ES-I3 (cell line): ENCODE measurements around the gene TBX21.

ENCODE experiments used
- H3K36me3 ChIP-seq: 2 replicates; pipeline ENCODE4 v1.6.1; 2013; ENCODE audit warnings: mild to moderate bottlenecking, low read length, control low read depth, moderate library complexity; ENCODE audit not compliant: insufficient read depth
- H3K4me1 ChIP-seq: 2 replicates; pipeline ENCODE4 v1.6.1; 2013; ENCODE audit warnings: mild to moderate bottlenecking, control low read depth, low read length; ENCODE audit not compliant: insufficient read depth
- H3K9ac ChIP-seq: 2 replicates; pipeline ENCODE4 v1.6.1; 2013; ENCODE audit warnings: low read depth, mild to moderate bottlenecking, low read length, moderate library complexity
- H3K9me3 ChIP-seq: 2 replicates; pipeline ENCODE4 v1.6.1; 2013; ENCODE audit warnings: mild to moderate bottlenecking, low read length, moderate library complexity; ENCODE audit not compliant: control insufficient read depth, insufficient read depth

The TBX21 gene

DNA sequence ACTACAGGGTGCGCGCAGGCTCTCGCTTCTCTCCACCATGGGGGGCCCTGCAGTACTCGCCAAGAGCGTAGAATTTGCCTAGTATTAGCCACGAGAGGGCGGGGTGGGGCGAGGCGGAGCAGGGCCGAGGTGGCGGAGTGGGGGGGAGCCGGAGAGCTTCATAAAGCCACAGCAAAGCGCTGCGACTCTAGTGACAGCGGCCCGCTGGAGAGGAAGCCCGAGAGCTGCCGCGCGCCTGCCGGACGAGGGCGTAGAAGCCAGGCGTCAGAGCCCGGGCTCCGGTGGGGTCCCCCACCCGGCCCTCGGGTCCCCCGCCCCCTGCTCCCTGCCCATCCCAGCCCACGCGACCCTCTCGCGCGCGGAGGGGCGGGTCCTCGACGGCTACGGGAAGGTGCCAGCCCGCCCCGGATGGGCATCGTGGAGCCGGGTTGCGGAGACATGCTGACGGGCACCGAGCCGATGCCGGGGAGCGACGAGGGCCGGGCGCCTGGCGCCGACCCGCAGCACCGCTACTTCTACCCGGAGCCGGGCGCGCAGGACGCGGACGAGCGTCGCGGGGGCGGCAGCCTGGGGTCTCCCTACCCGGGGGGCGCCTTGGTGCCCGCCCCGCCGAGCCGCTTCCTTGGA is at the start of gene TBX21:
TBX21 (plus strand) TSS at position 190 of the 627 bp plus-strand sequence; CDS start at position 409, 219 bp downstream.
- no peaks in the 10 kb centered on the region for H3K9me3 ChIP-seq
- H3K36me3 ChIP-seq: no peaks in the 10 kb centered on the region
- peak within 1 kb of the TSS; percentile 47 for H3K9ac ChIP-seq
- H3K4me1 ChIP-seq: no peaks in the 10 kb centered on the region

DNA sequence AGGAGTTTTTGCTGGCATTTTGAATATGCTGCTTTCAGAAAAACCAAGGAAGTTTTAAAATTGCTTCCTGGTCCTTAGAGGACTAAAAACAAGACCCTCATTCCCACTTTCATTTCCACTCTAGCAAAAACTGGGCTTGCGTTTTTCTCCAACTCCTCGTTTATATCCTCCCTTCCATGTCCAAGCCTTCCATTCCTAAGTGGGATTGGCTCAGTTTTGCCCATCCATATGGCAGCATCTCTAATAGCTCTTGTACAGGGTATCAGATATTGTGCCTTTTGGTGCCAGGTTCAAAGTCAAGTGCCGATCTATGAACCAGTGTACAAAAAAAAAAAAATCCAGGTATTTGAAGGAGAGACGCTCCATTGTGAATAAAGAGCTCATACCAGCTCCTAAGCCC is 49.0 kb upstream of the TBX21 start:
- Histone ChIP-seq H3K9ac (no peak overlapping the region), H3K9me3 (no peaks in the 10 kb centered on the region), H3K36me3 (peaks cover 38% of the 10 kb centered on the region), H3K4me1 (peaks cover 13% of the 10 kb centered on the region)

DNA sequence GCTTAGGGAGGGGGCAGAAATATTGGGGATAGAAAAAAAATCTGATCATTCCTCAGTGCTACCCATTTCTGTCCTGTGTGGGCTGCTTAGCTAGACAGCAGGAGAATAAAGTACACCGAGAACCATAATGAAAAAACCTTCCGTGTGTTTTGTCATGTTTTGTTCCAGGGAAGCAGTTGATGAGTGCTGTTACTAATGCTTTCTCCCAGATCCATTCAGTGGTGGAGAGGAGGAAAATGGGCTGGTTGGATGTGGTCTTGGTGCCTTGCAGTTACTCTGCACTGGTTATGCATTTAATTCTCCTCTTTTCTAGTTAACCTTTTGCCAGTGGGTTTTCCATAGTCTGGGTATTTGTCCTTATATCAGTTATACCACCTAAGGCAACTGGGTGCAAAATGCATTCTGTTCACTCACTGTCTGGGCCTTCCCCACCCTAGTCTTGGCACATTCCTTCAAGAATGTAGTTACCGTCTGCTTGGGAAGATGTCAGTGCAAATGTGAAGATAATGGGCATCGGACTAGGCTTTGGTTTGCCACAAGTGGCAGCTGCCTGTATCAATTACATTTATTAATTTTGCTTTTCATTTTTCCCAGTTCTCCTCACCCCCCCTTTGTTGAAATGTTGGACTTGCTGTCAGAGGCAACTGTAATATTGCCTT is 48.4 kb upstream of the TBX21 start:
- Histone ChIP-seq H3K4me1 (peaks cover 13% of the 10 kb centered on the region), H3K9ac (no peak overlapping the region), H3K9me3 (no peaks in the 10 kb centered on the region), H3K36me3 (peaks cover 32% of the 10 kb centered on the region)

DNA sequence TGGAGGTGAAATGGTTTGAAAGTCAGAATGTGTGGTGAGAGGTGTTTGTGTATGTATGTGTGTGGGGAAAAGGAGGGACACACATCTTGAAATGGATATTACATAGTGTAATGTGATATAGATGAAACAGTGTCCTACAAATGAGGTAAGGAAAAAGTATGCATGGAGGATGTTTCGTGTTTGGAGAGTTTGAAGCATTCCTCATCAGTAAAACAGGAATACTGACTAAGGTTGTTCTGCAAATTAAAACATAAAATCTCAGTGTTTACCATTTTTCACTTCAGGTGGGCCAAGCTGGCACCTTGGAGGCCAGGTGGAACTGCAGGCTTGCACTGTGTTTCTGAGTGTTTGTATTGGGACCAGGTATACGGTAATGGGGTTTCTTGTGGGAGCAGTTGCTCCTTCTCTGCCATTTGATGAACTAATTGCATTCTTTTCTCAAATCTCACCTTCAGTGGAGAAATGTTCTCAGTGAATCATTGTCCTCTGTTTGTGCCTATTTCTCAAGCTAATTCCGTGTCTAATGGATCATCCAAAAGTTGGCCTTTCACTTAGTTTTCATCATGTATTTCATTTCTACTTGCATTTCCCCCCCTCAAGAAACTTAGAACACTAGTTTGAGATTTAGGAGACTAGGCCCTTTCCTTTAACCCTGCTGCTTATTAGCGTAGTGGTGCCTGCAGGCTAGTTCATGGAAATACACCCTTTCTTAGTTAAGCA is 47.3 kb upstream of the TBX21 start:
- Histone ChIP-seq H3K9me3 (no peaks in the 10 kb centered on the region), H3K36me3 (peaks cover 22% of the 10 kb centered on the region), H3K4me1 (peaks cover 17% of the 10 kb centered on the region), H3K9ac (no peak overlapping the region)

- Histone ChIP-seq H3K36me3 (peaks cover 19% of the 10 kb centered on the region), H3K4me1 (peaks cover 17% of the 10 kb centered on the region), H3K9ac (no peak overlapping the region), H3K9me3 (no peaks in the 10 kb centered on the region)
These were observed 46.8 kb upstream of the TBX21 start for GRCh38 chr17:47686276-47686635.

DNA sequence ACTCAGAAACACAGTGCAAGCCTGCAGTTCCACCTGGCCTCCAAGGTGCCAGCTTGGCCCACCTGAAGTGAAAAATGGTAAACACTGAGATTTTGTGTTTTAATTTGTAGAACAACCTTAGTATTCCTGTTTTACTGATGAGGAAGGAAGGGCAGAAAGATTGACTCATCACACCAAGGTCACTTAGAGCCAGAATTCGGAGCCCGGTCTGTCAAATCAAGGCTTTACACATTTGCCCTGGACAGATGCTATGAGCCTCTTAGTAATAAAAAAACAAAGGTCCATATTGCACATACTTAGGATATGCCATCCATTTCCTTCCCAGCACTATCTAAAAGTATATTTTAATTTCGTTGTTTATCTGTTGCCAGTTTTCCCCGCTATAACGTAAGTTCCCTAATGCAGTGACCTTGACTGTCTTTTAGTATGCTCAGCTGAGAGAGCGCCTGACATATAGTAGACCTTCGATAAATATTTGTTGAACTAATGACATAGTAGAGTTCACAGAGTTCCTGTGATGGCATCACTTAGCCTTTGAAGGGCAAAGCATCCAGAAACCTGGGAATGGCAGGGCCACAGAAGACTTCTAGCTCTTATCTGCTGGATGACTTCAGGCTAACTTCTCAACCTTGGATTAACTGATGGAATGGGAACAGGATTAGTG is 46.2 kb upstream of the TBX21 start:
- no peaks in the 10 kb centered on the region for H3K9me3 ChIP-seq
- peaks cover 18% of the 10 kb centered on the region for H3K4me1 ChIP-seq
- peaks cover 17% of the 10 kb centered on the region for H3K36me3 ChIP-seq
- H3K9ac ChIP-seq: no peak overlapping the region

DNA sequence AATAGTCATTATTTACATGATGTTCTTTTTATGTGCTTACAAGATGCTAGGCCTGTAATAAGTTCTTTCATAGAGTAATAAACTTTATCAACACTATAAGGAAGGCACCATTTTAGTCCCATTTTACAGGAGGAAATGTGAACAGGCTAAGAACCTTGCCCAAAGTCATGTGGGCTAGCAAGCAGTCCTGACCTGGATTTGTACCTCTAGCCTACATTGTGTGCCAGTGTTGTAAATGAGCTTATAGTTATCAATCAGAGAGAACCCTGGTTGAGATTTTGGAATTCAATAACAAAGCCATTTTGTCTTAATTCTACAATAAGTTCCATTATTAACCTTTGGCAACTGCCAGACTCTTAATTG is 45.7 kb upstream of the TBX21 start:
- Histone ChIP-seq H3K9me3 (no peaks in the 10 kb centered on the region), H3K4me1 (peaks cover 23% of the 10 kb centered on the region), H3K9ac (no peak overlapping the region), H3K36me3 (peaks cover 12% of the 10 kb centered on the region)

DNA sequence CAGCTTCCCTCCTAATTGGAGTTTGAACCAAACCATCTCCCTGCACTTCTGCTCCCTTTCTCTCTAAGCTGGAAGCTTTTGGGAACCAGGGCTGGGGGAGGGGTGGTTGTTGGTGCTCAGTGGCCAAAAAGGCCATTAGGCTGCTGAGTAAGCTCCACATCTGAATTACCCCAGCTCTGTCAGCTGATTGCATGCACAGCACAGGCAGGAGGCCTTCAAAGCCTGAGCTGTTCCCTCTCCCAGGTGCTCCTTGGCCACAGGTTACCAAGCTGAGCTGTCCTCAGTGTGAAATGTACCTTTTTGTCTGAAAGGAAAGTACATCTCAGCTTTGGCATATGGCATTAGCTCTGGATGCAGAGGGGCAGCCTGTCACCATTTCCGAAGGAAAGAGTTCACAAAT is 45.3 kb upstream of the TBX21 start:
- peaks cover 11% of the 10 kb centered on the region for H3K36me3 ChIP-seq
- H3K9ac ChIP-seq: no peak overlapping the region
- H3K9me3 ChIP-seq: no peaks in the 10 kb centered on the region
- H3K4me1 ChIP-seq: peaks cover 28% of the 10 kb centered on the region

- Histone ChIP-seq H3K9ac (no peak overlapping the region), H3K36me3 (no peaks in the 10 kb centered on the region), H3K9me3 (no peaks in the 10 kb centered on the region), H3K4me1 (peaks cover 33% of the 10 kb centered on the region)
These were observed 42.9 kb upstream of the TBX21 start for GRCh38 chr17:47690121-47690520.

DNA sequence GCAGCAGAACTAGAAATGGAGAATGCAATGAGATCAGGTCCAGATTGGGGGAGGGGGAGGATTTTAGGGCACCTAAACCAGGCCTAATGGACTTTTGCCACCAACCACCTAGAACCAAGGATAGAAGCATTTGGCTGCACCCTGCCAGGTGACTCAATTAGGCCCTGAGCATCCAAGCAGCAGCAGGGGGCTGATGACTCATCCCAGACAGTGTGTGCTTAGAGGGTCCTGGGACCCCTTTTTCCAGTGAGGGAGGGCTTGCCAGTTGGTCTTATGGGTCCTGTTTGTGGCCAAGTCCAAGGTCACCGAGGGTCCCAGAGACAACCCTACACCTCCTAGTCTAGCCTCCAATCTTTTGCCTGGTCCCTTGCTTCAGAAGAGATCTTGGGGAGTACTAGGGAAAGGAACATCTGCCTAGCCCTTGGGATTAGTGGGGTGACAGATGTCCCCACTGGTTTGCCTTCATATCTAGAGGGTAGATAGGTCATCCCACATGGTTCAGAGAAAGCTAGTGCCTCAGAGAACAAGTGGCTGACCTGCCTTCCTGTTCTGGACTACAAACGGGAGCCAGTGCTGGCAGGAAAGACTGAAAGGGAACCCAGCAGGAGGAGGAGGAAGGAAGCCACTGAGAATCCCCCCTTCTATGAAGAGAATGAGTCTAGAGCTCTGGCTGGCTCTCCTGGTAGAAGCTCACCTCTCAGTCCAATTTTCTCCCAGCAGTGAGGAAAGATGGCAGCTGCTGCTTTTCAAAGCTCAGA is 40.7 kb upstream of the TBX21 start:
- H3K9ac ChIP-seq: no peak overlapping the region; the same call in 1 of the 2 replicates
- no peaks in the 10 kb centered on the region for H3K9me3 ChIP-seq
- H3K4me1 ChIP-seq: peaks cover 28% of the 10 kb centered on the region
- no peaks in the 10 kb centered on the region for H3K36me3 ChIP-seq

- Histone ChIP-seq H3K9ac (peak overlapping the region; percentile 73), H3K36me3 (no peaks in the 10 kb centered on the region), H3K9me3 (no peaks in the 10 kb centered on the region), H3K4me1 (peaks cover 21% of the 10 kb centered on the region)
These were observed 39.9 kb upstream of the TBX21 start for GRCh38 chr17:47692895-47693730.

GRCh38 chr17:47693731-47694580 is 39.1 kb upstream of the TBX21 start, which contains the start of gene TBKBP1:
TSS of gene TBKBP1 (plus strand) at chr17:47694161. CDS start at chr17:47696113, 1,952 bp downstream.
- H3K9me3 ChIP-seq: no peaks in the 10 kb centered on the region
- peaks cover 21% of the 10 kb centered on the region for H3K4me1 ChIP-seq
- no peaks in the 10 kb centered on the region for H3K36me3 ChIP-seq
- H3K9ac ChIP-seq: peak within 1 kb of the TSS; percentile 73
